Breast epithelium (tissue), 3 donors: Measurements from ENCODE around the gene CRY2.

Experiments
- POLR2A ChIP-seq: fragments of 450-650 bp; IDR thresholded peaks from one replicate; pipeline ENCODE4 v1.6.1; 2016; ENCODE audit warnings: antibody characterized with exemption, mild to moderate bottlenecking, moderate library complexity
- TF ChIP-seq, protein P1 (sequence below), 3 donors: fragments of 450-650 bp; IDR thresholded peaks; one replicate each; pipeline ENCODE4 v1.5.1; 2016 to 2017; ENCODE audit warnings: antibody characterized with exemption in 3 of 3, mild to moderate bottlenecking in 3 of 3, moderate library complexity in 3 of 3

DNA sequence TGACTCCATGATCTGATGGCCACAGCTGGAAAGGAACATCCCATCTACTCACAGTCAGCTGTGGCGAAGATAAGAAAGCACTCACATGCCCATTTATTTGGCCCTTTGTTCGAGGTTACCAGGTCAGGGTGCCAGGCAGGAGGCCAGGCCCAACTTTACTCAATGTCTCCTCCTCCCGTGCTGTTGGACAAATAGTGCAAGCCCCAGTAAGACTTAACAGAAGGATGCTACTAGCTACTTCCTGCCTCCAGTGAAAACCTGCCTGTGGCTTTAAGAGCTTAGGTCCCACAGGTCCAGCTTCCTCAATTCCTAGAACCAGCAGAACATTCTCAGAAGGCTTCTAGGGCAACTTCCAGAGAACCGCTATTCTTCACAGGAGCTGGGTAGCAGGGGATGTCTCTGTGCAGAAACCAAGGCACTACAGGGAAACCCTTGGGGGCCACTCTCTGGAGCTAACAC is 12.9 kb upstream of the CRY2 start:
- TF ChIP-seq, protein P1, sequence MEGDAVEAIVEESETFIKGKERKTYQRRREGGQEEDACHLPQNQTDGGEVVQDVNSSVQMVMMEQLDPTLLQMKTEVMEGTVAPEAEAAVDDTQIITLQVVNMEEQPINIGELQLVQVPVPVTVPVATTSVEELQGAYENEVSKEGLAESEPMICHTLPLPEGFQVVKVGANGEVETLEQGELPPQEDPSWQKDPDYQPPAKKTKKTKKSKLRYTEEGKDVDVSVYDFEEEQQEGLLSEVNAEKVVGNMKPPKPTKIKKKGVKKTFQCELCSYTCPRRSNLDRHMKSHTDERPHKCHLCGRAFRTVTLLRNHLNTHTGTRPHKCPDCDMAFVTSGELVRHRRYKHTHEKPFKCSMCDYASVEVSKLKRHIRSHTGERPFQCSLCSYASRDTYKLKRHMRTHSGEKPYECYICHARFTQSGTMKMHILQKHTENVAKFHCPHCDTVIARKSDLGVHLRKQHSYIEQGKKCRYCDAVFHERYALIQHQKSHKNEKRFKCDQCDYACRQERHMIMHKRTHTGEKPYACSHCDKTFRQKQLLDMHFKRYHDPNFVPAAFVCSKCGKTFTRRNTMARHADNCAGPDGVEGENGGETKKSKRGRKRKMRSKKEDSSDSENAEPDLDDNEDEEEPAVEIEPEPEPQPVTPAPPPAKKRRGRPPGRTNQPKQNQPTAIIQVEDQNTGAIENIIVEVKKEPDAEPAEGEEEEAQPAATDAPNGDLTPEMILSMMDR (IDR thresholded peaks at IDR 0.05): no peak
- TF ChIP-seq POLR2A: no peak
